ENCODE measurements around the gene ZNF683. TPM values are rescaled to one million over a fixed set of nuclear protein-coding genes. Genes with fewer than 3 reads are reported as not detected.

ZNF683 gene
- total and polyA plus RNA-seq, 10 of the 15 experiments (the other 5 are each of a cell fraction or from before 2014, with no cell fraction given): not detected

- TF ChIP-seq PKNOX1 (IDR thresholded peaks at IDR 0.05) (no peak), GATAD2B (conservative IDR thresholded peaks at IDR 0.05; ENCODE audit: low read depth) (no peak), KLF5 (IDR thresholded peaks at IDR 0.05; ENCODE audit: partially characterized antibody) (no peak), KDM1A (IDR thresholded peaks at IDR 0.05; ENCODE audit: borderline replicate concordance) (no peak), SMAD5 (IDR thresholded peaks at IDR 0.05; ENCODE audit: low read depth) (peak; percentile 46; the same call in 1 of the 2 replicates), SRF (IDR thresholded peaks at IDR 0.05; ENCODE audit: low read depth in 2 of 2, low read length in 2 of 2) (0 out of 4 replicates have a peak, but pooled peaks of 1 of the 2 experiments have one; percentile 32), SIN3A (IDR thresholded peaks at IDR 0.05; ENCODE audit: low read depth, low read length) (no peak), PBX3 (IDR thresholded peaks at IDR 0.05; ENCODE audit: insufficient replicate concordance, low read depth, low read length) (no peak), CBX3 (IDR thresholded peaks at IDR 0.05; ENCODE audit: borderline replicate concordance, low read depth) (no peak), ATF2 (IDR thresholded peaks at IDR 0.05; ENCODE audit: low read length) (no peak; the same call in 1 of the 2 replicates), ATF7 (IDR thresholded peaks at IDR 0.05; ENCODE audit: low read depth) (peak; percentile 20; the same call in 1 of the 2 replicates), YY1 (IDR thresholded peaks at IDR 0.05; ENCODE audit: low read depth, low read length) (no peak), HDGF (IDR thresholded peaks at IDR 0.05) (peak; percentile 85), MYB (IDR thresholded peaks at IDR 0.05; ENCODE audit: borderline replicate concordance, low read depth, low read length) (no peak), ZBED1 (IDR thresholded peaks at IDR 0.05; ENCODE audit: borderline replicate concordance) (no peak), E4F1 (IDR thresholded peaks at IDR 0.05; ENCODE audit: borderline replicate concordance, partially characterized antibody) (no peak), POLR2AphosphoS2 (IDR thresholded peaks at IDR 0.05; ENCODE audit: low read depth, low read length) (peak; percentile 86), NFIC (IDR thresholded peaks at IDR 0.05; ENCODE audit: low read depth, low read length) (no peak), RBBP5 (conservative IDR thresholded peaks at IDR 0.05) (no peak), LARP7 (IDR thresholded peaks at IDR 0.05) (no peak), SPI1 (IDR thresholded peaks at IDR 0.05; ENCODE audit: borderline replicate concordance, insufficient read depth, low read depth, low read length) (peak; percentile 5; the same call in 1 of the 2 replicates), ESRRA (IDR thresholded peaks at IDR 0.05; ENCODE audit: low read length) (no peak), MXI1 (IDR thresholded peaks at IDR 0.05; ENCODE audit: low read depth, low read length) (peak; percentile 50; the same call in 1 of the 2 replicates), SMC3 (IDR thresholded peaks at IDR 0.05; ENCODE audit: borderline replicate concordance, low read length) (no peak; the same call in 1 of the 2 replicates), RFX5 (IDR thresholded peaks at IDR 0.05; ENCODE audit: low read depth, low read length) (no peak), ZNF207 (IDR thresholded peaks at IDR 0.05; ENCODE audit: borderline replicate concordance) (no peak), NBN (IDR thresholded peaks at IDR 0.05) (peak; percentile 45; the same call in 1 of the 2 replicates)
These were observed 54.8 kb downstream of the ZNF683 start, which contains the start of gene CD52 (continued) for GRCh38 chr1:26317612-26318337.
